PC-3 (cell line): ENCODE data around the gene LRRC8C. TPM values are rescaled to one million over a fixed set of nuclear protein-coding genes. Genes with fewer than 3 reads are reported as not detected.

Experiments
- ATAC-seq: fragments of 200-7000 bp; cut with Tn5 transposase; 2 replicates; pipeline ENCODE4 v1.9.1; 2020; ENCODE audit warnings: mild to moderate bottlenecking, moderate library complexity
- BruUV-seq: library from RNA; stranded (reverse); fragments of 400-500 nt; replicated peaks from 2 replicates; lab custom pipeline; 2021; lab: Mats Ljungman, UMichigan
- CTCF ChIA-PET: fragments of 300-600 bp; sonication (Branson Sonifier 250); formaldehyde crosslinking; loops from one replicate; lab custom pipeline; 2022; ENCODE audit warnings: antibody characterized with exemption; lab: Charles Lee
- POLR2A ChIA-PET: fragments of 300-600 bp; sonication (Branson Sonifier 250); formaldehyde crosslinking; loops from one replicate; lab custom pipeline; 2022; ENCODE audit warnings: antibody characterized with exemption; ENCODE audit not compliant: unreplicated experiment; lab: Charles Lee
- DNase-seq: peaks from one replicate; pipeline ENCODE4 v3.0.0-alpha.2; 2015
- H2AFZ ChIP-seq: fragments of 300-600 bp; sonication (generic); 2 replicates; pipeline ENCODE4 v1.6.0; 2016; ENCODE audit warnings: antibody characterized with exemption, low read length
- H3F3A ChIP-seq: fragments of 300-600 bp; sonication (generic); one replicate; pipeline ENCODE4 v1.6.0; 2017; ENCODE audit warnings: antibody characterized with exemption, low read length, control low read depth, mild to moderate bottlenecking; ENCODE audit not compliant: unreplicated experiment
- H3K27ac ChIP-seq: fragments of 300-600 bp; sonication (generic); 2 replicates; pipeline ENCODE4 v1.5.1; 2016; ENCODE audit warnings: mild to moderate bottlenecking, low read length
- H3K27me3 ChIP-seq: fragments of 300-600 bp; sonication (generic); 2 replicates; pipeline ENCODE4 v1.6.1; 2016; ENCODE audit warnings: low read length, mixed read lengths
- H3K36me3 ChIP-seq: fragments of 300-600 bp; sonication (generic); 2 replicates; pipeline ENCODE4 v1.6.1; 2016; ENCODE audit warnings: low read depth, mixed run types, low read length, mixed read lengths
- H3K4me1 ChIP-seq: fragments of 300-600 bp; sonication (generic); 2 replicates; pipeline ENCODE4 v1.5.1; 2016; ENCODE audit warnings: low read length; ENCODE audit not compliant: insufficient read depth
- H3K4me2 ChIP-seq: fragments of 300-600 bp; sonication (generic); 2 replicates; pipeline ENCODE4 v1.6.0; 2016; ENCODE audit warnings: low read length
- H3K4me3 ChIP-seq: fragments of 300-600 bp; sonication (generic); 2 replicates; pipeline ENCODE4 v1.5.1; 2016; ENCODE audit warnings: mild to moderate bottlenecking, low read length, mixed read lengths
- H3K79me2 ChIP-seq: fragments of 300-600 bp; sonication (generic); 2 replicates; pipeline ENCODE4 v1.6.1; 2017; ENCODE audit warnings: low read length, mixed read lengths
- H3K9ac ChIP-seq: fragments of 300-600 bp; sonication (generic); 2 replicates; pipeline ENCODE4 v1.6.0; 2016; ENCODE audit warnings: mild to moderate bottlenecking, low read length
- H3K9me2 ChIP-seq: fragments of 300-600 bp; sonication (generic); replicated peaks from 2 replicates; pipeline ENCODE4 v1.6.1; 2016; ENCODE audit warnings: mixed run types, low read length, mixed read lengths
- H3K9me3 ChIP-seq: fragments of 300-600 bp; sonication (generic); 2 replicates; pipeline ENCODE4 v1.6.1; 2016; ENCODE audit warnings: low read length, mixed read lengths
- H4K20me1 ChIP-seq: fragments of 300-600 bp; sonication (generic); 2 replicates; pipeline ENCODE4 v1.6.1; 2016; ENCODE audit warnings: low read length, mixed read lengths
- CTCF ChIP-seq: fragments of 300-600 bp; sonication (generic); conservative IDR thresholded peaks from 2 replicates; pipeline ENCODE4 v1.5.1; 2017; ENCODE audit warnings: antibody characterized with exemption, low read depth, mild to moderate bottlenecking, low read length
- EZH2 ChIP-seq: fragments of 300-600 bp; sonication (generic); IDR thresholded peaks from one replicate; pipeline ENCODE4 v1.6.1; 2017; ENCODE audit warnings: antibody characterized with exemption, mild to moderate bottlenecking, low read length; ENCODE audit not compliant: unreplicated experiment
- EZH2phosphoT487 ChIP-seq: fragments of 300-600 bp; sonication (generic); IDR thresholded peaks from 2 replicates; pipeline ENCODE4 v1.6.1; 2018; ENCODE audit warnings: mild to moderate bottlenecking, antibody characterized with exemption, low read length, borderline replicate concordance
- intact Hi-C: fragments of 100-400 bp; cut with micrococcal nuclease; formaldehyde crosslinking; loops from 2 replicates; pipeline ENCODE4 v1.9.0; 2023
- total RNA-seq: library from RNA; depleted of rRNA; stranded (reverse); fragments of >200 nt; gene quantifications from 2 replicates; pipeline ENCODE4 v1.2.3, GENCODE V29; 2014

The LRRC8C gene
- total RNA-seq, 1 experiment from 2014 or later: 4.3 TPM

DNA sequence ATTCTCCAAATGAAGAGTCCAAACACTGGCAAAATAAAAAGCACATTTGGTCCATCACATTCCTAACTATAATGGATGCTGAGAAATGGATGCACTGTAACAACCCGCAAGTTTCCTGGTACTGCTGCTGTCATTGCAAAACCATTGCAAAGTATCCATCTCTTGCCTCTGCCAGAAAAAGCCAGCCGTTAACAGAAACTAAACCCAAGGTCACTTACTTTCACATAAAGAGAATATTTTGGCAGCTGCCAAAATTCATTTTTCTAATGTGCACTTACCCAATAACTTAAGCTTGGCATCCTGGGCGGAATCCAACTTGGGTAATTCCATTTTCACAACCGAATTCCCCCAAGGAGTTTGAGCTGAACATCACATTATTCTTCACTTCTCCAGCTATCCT, 110.9 kb downstream of the LRRC8C start:
- H3K27ac ChIP-seq: no peak overlapping the region
- no peaks in the 10 kb centered on the region for H3K4me1 ChIP-seq
- H2AFZ ChIP-seq: no peak overlapping the region
- H3K9ac ChIP-seq: no peak overlapping the region
- POLR2A ChIA-PET: no interaction called here
- no TSS peak for BruUV-seq
- H3F3A ChIP-seq: no peaks in the 10 kb centered on the region
- no peaks in the 10 kb centered on the region for H3K9me2 ChIP-seq
- TF ChIP-seq CTCF (no peak), EZH2 (no peak), EZH2phosphoT487 (no peak)
- no peaks in the 10 kb centered on the region for H3K79me2 ChIP-seq
- DNase-seq (no peak), ATAC-seq (no peak)
- H3K27me3 ChIP-seq: no peaks in the 10 kb centered on the region
- H3K4me3 ChIP-seq: no peak overlapping the region
- H3K9me3 ChIP-seq: no peaks in the 10 kb centered on the region
- H4K20me1 ChIP-seq: no peaks in the 10 kb centered on the region
- CTCF ChIA-PET: no interaction called here
- intact Hi-C loops: no loop called here
- no peak overlapping the region for H3K4me2 ChIP-seq
- H3K36me3 ChIP-seq: no peaks in the 10 kb centered on the region

DNA sequence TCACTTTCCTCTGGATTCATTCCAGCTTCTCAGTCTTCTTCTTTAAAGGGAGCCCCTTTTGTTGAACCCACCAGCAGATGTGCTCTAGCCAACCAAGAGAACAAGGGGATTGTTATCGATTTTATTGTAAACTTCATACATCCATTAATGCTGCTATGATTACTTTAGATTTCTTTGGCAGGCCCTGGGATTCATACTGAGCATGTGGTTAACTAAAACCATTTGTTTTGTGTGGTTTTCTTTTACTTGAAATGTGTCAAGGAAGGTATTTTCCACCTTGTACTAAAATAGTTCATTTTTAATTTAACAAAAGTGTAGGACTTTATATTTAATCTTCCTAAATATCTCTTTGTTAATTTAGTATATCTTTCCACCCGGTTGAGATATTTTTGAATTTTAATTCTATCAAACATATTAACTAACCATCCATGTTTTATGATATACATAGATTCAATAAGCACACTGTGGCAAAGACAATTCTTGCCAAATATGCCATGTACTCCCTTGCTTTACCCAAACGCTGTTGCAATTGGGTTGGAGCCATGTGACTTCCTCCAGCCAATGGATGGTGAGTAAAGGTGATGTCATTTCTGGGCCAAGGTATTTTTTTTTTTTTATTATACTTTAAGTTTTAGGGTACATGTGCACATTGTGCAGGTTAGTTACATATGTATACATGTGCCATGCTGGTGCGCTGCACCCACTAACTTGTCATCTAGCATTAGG, 113.7 kb downstream of the LRRC8C start:
- TF ChIP-seq CTCF (no peak), EZH2 (no peak), EZH2phosphoT487 (no peak)
- POLR2A ChIA-PET: no interaction called here
- H3K9me2 ChIP-seq: no peaks in the 10 kb centered on the region
- H3K4me2 ChIP-seq: no peak overlapping the region
- no peak overlapping the region for H2AFZ ChIP-seq
- no peaks in the 10 kb centered on the region for H3K27me3 ChIP-seq
- H3K36me3 ChIP-seq: no peaks in the 10 kb centered on the region
- H3K79me2 ChIP-seq: no peaks in the 10 kb centered on the region
- DNase-seq (no peak), ATAC-seq (no peak)
- BruUV-seq: no TSS peak
- H4K20me1 ChIP-seq: no peaks in the 10 kb centered on the region
- H3F3A ChIP-seq: no peaks in the 10 kb centered on the region
- intact Hi-C loops: no loop called here
- H3K27ac ChIP-seq: no peak overlapping the region
- CTCF ChIA-PET: no interaction called here
- no peaks in the 10 kb centered on the region for H3K4me1 ChIP-seq
- H3K9me3 ChIP-seq: no peaks in the 10 kb centered on the region
- no peak overlapping the region for H3K9ac ChIP-seq
- no peak overlapping the region for H3K4me3 ChIP-seq

- Histone ChIP-seq H3K27ac (no peak overlapping the region), H3K4me3 (no peak overlapping the region), H3K36me3 (no peaks in the 10 kb centered on the region), H3K79me2 (no peaks in the 10 kb centered on the region), H4K20me1 (no peaks in the 10 kb centered on the region), H3K4me1 (no peaks in the 10 kb centered on the region), H2AFZ (no peak overlapping the region), H3K9me3 (no peaks in the 10 kb centered on the region), H3K4me2 (no peak overlapping the region), H3K9ac (no peak overlapping the region), H3F3A (no peaks in the 10 kb centered on the region), H3K9me2 (no peaks in the 10 kb centered on the region), H3K27me3 (no peaks in the 10 kb centered on the region)
- POLR2A ChIA-PET: no interaction called here
- no TSS peak for BruUV-seq
- TF ChIP-seq CTCF (no peak), EZH2 (no peak), EZH2phosphoT487 (no peak)
- no peak for ATAC-seq
- CTCF ChIA-PET: no interaction called here
- no peak for DNase-seq
- intact Hi-C loops: no loop called here
Measured at GRCh38 chr1:89753761-89754160, 120.8 kb downstream of the LRRC8C start.
